Activated CD8-positive, alpha-beta memory T cell treated with anti-CD3 and anti-CD28 coated beads, Interleukin-2, amount 10 ng/mL, durations not matched to agents 7 days and 5 days (primary cell): ENCODE data around the gene MYO15B. TPM values are rescaled to one million over a fixed set of nuclear protein-coding genes. Genes with fewer than 3 reads are reported as not detected.
A peak's percentile ranks its signal among the peaks of the same experiment; 100 is the strongest.
"Not testable (repeated sequence)": the region's sequence is repeated elsewhere in the genome, so short reads cannot be mapped to it uniquely, and the experiment has no call there.

Source experiments
- ATAC-seq: fragments of 150-1000 bp; cut with Tn5 transposase; one replicate; pipeline ENCODE4 v1.10.0; 2021; ENCODE audit warnings: moderate library complexity
- CTCF ChIA-PET: fragments of 350-600 bp; sonication (Branson Sonifier 250); formaldehyde crosslinking; loops from one replicate; lab custom pipeline; 2021; ENCODE audit warnings: antibody characterized with exemption; lab: Charles Lee
- DNase-seq: peaks from one replicate; pipeline ENCODE4 v3.0.0-alpha.2; 2020
- H3K27ac Mint-ChIP-seq: one replicate; pipeline ENCODE4 v1.8.0; 2021; ENCODE audit warnings: mild to moderate bottlenecking, mixed read lengths
- H3K27me3 Mint-ChIP-seq: one replicate; pipeline ENCODE4 v1.8.0; 2021; ENCODE audit warnings: mixed read lengths
- H3K36me3 Mint-ChIP-seq: one replicate; pipeline ENCODE4 v1.8.0; 2021; ENCODE audit warnings: mild to moderate bottlenecking, mixed read lengths
- H3K4me1 Mint-ChIP-seq: one replicate; pipeline ENCODE4 v1.8.0; 2021; ENCODE audit warnings: mixed read lengths
- H3K4me3 Mint-ChIP-seq: one replicate; pipeline ENCODE4 v1.8.0; 2021; ENCODE audit warnings: mild to moderate bottlenecking, moderate library complexity, mixed read lengths
- H3K9me3 Mint-ChIP-seq: one replicate; pipeline ENCODE4 v1.8.0; 2022; ENCODE audit warnings: low read depth, mixed read lengths
- total RNA-seq, 2 experiments: library from RNA; stranded (reverse); gene quantifications; one replicate each; pipeline ENCODE4 v1.2.3, GENCODE V29; 2021

Gene MYO15B
- total RNA-seq, 2 experiments from 2014 or later: 12.4 to 25.6 TPM

DNA sequence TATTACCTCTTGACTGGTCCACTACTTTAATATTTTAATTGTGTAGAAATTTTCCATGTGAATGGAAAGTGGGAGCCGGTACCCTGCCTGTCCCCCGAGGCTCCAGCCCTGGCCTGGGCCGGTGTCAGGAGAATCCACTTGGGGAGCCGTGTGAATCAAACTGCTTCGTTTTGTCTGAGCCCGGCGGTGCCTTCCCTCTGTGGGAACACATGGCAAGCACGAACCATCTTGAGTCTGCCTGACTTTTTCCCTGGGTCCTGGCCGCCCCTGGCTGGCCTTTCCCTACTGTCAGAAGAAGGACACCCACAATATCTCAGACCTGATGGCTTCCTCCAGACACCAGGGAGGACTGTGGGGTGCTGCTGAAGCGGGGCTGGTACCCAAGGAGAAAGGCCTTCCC is 12.4 kb upstream of the MYO15B start:
- ATAC-seq (no peak), DNase-seq (no peak)
- no peaks in the 10 kb centered on the region for H3K36me3 Mint-ChIP-seq
- peaks cover 8% of the 10 kb centered on the region for H3K4me1 Mint-ChIP-seq
- H3K4me3 Mint-ChIP-seq: no peak overlapping the region
- no peaks in the 10 kb centered on the region for H3K9me3 Mint-ChIP-seq
- CTCF ChIA-PET: no interaction called here
- no peaks in the 10 kb centered on the region for H3K27me3 Mint-ChIP-seq
- no peak overlapping the region for H3K27ac Mint-ChIP-seq

GRCh38 chr17:75575728-75576127 is 11.9 kb upstream of the MYO15B start:
- Mint-ChIP-seq H3K9me3 (no peaks in the 10 kb centered on the region), H3K36me3 (no peaks in the 10 kb centered on the region), H3K27ac (no peak overlapping the region), H3K27me3 (no peaks in the 10 kb centered on the region), H3K4me1 (peaks cover 7% of the 10 kb centered on the region), H3K4me3 (no peak overlapping the region)
- CTCF ChIA-PET: no interaction called here
- no peak for ATAC-seq
- DNase-seq: no peak

- Mint-ChIP-seq H3K36me3 (no peaks in the 10 kb centered on the region), H3K4me1 (peaks cover 8% of the 10 kb centered on the region), H3K9me3 (no peaks in the 10 kb centered on the region), H3K27me3 (no peaks in the 10 kb centered on the region), H3K27ac (no peak overlapping the region), H3K4me3 (no peak overlapping the region)
- DNase-seq (no peak), ATAC-seq (no peak)
- CTCF ChIA-PET: interaction anchor here (0.7 kb wide), 1 partner anchor 24 kb away, joined by 5 read pairs; no protein-coding TSS in a partner anchor
Measured at GRCh38 chr17:75576661-75577060, 10.9 kb upstream of the MYO15B start.

DNA sequence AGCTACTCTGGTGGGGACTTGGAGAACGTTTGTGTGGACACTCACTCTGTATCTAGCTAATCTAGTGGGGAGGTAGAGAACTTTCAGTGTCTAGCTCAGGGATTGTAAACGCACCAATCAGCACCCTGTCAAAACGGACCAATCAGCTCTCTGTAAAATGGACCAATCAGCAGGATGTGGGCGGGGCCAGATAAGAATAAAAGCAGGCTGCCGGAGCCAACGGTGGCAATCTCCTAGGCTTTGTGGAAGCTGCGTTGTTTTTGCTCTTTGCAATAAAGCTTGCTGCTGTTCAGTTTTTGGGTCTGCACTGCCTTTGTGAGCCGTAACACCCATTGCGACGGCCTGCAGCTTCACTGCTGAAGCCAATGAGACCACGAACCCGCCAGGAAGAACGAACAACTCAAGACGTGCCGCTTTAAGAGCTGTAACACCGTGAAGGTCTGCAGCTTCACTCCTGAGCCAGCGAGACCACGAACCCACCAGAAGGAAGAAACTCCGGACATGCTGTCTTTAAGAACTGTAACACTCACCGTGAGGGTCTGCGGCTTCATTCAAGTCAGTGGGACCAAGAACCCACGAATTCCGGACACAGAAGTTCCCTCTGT is 6.4 kb upstream of the MYO15B start:
- H3K36me3 Mint-ChIP-seq, H3K9me3 Mint-ChIP-seq, H3K4me1 Mint-ChIP-seq: not testable (repeated sequence)
- ATAC-seq (peak; percentile 62), DNase-seq (peak; percentile 78)
- CTCF ChIA-PET: interaction anchor here (1.0 to 3.5 kb wide), 7 partner anchors 9 to 172 kb away, joined by 3 to 18 read pairs (median 4); partner anchors contain the start of gene TSEN54
- H3K4me3 Mint-ChIP-seq: peak overlapping the region; percentile 73
- H3K27ac Mint-ChIP-seq: peak overlapping the region; percentile 52
- H3K27me3 Mint-ChIP-seq: peaks cover 12% of the 10 kb centered on the region

GRCh38 chr17:75583197-75583596 is 4.4 kb upstream of the MYO15B start:
- CTCF ChIA-PET: interaction anchor here (1.5 to 3.5 kb wide), 3 partner anchors 50 to 175 kb away, joined by 3 to 18 read pairs (median 7); partner anchors contain the start of genes SMIM5 and TSEN54
- not testable (repeated sequence) for H3K27ac Mint-ChIP-seq, H3K36me3 Mint-ChIP-seq, ATAC-seq, DNase-seq, H3K9me3 Mint-ChIP-seq, H3K4me3 Mint-ChIP-seq
- Mint-ChIP-seq H3K4me1 (peaks cover 12% of the 10 kb centered on the region), H3K27me3 (peaks cover 27% of the 10 kb centered on the region)

GRCh38 chr17:75584849-75585175 is 2.8 kb upstream of the MYO15B start:
- H3K27me3 Mint-ChIP-seq: peaks cover 27% of the 10 kb centered on the region

GRCh38 chr17:75588596-75589011 is 1.0 kb downstream of the MYO15B start:
- peak; percentile 52 for DNase-seq
- Mint-ChIP-seq H3K4me3 (peak overlapping the region; percentile 42), H3K27me3 (peaks cover 27% of the 10 kb centered on the region), H3K27ac (no peak overlapping the region), H3K36me3 (no peaks in the 10 kb centered on the region), H3K4me1 (peaks cover 12% of the 10 kb centered on the region), H3K9me3 (no peaks in the 10 kb centered on the region)
- peak; percentile 32 for ATAC-seq
- CTCF ChIA-PET: interaction anchor here (0.6 to 6.3 kb wide), 18 partner anchors 10 to 176 kb away, joined by 3 to 47 read pairs (median 4); partner anchors contain the start of genes RECQL5, SAP30BP, SMIM5 and TSEN54

More at GRCh38 chr17:75584849-75585175, 2.8 kb upstream of the MYO15B start:
- Mint-ChIP-seq H3K36me3 (no peaks in the 10 kb centered on the region), H3K9me3 (no peaks in the 10 kb centered on the region), H3K27ac (no peak overlapping the region), H3K4me3 (no peak overlapping the region), H3K4me1 (peaks cover 12% of the 10 kb centered on the region)
- DNase-seq (no peak), ATAC-seq (no peak)
- CTCF ChIA-PET: interaction anchor here (1.0 kb wide), 1 partner anchor 17 kb away, joined by 3 read pairs; no protein-coding TSS in a partner anchor

- Mint-ChIP-seq H3K27me3 (peaks cover 27% of the 10 kb centered on the region), H3K4me1 (peaks cover 12% of the 10 kb centered on the region), H3K4me3 (peak overlapping the region; percentile 71), H3K27ac (peak overlapping the region; percentile 70), H3K9me3 (no peaks in the 10 kb centered on the region), H3K36me3 (no peaks in the 10 kb centered on the region)
- CTCF ChIA-PET: interaction anchor here (0.8 to 6.3 kb wide), 17 partner anchors 8 to 164 kb away, joined by 3 to 47 read pairs (median 4); partner anchors contain the start of genes RECQL5, SAP30BP, SMIM5 and TSEN54
- DNase-seq: peak; percentile 97
- ATAC-seq: peak; percentile 82
Measured at GRCh38 chr17:75589012-75589918, 1.7 kb downstream of the MYO15B start.

GRCh38 chr17:75589919-75590303 is 2.3 kb downstream of the MYO15B start:
- H3K27me3 Mint-ChIP-seq: peaks cover 27% of the 10 kb centered on the region
- no peak for DNase-seq
- H3K9me3 Mint-ChIP-seq: no peaks in the 10 kb centered on the region
- H3K4me1 Mint-ChIP-seq: peaks cover 12% of the 10 kb centered on the region
- no peak for ATAC-seq
- H3K27ac Mint-ChIP-seq: no peak overlapping the region
- CTCF ChIA-PET: interaction anchor here (1.2 to 6.3 kb wide), 7 partner anchors 9 to 163 kb away, joined by 3 to 47 read pairs (median 5); partner anchors contain the start of genes SMIM5 and TSEN54
- H3K36me3 Mint-ChIP-seq: no peaks in the 10 kb centered on the region
- no peak overlapping the region for H3K4me3 Mint-ChIP-seq

GRCh38 chr17:75590314-75590761 is 2.7 kb downstream of the MYO15B start:
- H3K4me3 Mint-ChIP-seq: no peak overlapping the region
- no peak for DNase-seq
- no peaks in the 10 kb centered on the region for H3K9me3 Mint-ChIP-seq
- peaks cover 23% of the 10 kb centered on the region for H3K27me3 Mint-ChIP-seq
- no peak for ATAC-seq
- CTCF ChIA-PET: interaction anchor here (1.2 to 6.3 kb wide), 7 partner anchors 9 to 163 kb away, joined by 3 to 47 read pairs (median 5); partner anchors contain the start of genes SMIM5 and TSEN54
- H3K36me3 Mint-ChIP-seq: no peaks in the 10 kb centered on the region
- peaks cover 12% of the 10 kb centered on the region for H3K4me1 Mint-ChIP-seq
- no peak overlapping the region for H3K27ac Mint-ChIP-seq

DNA sequence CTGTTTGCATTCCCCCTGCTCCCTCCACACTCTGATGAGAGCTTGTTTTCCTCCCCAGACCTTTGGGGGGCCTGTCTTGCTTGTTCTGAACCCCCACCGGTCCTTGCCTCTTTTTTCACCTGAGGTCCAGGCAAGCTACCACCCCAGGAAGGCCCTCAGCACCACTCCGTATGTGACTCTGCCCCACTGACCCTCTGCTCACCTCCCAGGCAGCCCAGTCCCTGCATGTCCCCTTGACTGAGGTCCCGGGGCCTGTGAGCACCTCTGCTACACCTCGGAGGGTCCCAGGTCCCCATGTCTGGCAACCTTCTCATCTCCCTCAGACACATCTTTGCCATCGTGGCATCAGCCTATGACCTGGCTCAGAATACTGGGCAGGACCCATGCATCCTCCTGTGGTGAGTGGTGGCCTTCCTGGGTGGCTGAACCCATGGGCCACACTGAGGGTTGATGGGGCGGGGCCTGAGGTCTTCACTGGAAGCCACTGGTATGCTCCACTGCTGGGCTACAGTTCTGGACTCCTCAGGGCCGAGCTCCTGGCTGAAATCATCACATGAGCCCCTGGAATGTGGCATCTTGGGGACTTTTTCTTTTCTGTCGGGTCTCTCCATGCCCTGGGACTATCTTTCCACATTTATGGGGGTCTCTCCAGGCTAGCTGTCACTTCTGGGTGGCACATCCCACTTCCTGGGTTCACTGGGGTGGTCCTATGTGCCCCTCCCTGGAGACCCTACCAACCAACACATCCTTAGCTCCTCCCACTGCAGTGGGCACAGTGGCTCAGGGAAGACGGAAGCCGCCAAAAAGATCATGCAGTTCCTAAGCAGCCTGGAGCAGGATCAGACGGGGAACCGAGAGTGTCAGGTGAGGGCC is 3.5 kb downstream of the MYO15B start:
- H3K4me1 Mint-ChIP-seq: peaks cover 12% of the 10 kb centered on the region
- H3K27ac Mint-ChIP-seq: peak overlapping the region; percentile 1
- DNase-seq (no peak), ATAC-seq (no peak)
- H3K4me3 Mint-ChIP-seq: peak overlapping the region; percentile 12
- H3K36me3 Mint-ChIP-seq: no peaks in the 10 kb centered on the region
- CTCF ChIA-PET: interaction anchor here (1.2 to 6.3 kb wide), 8 partner anchors 9 to 162 kb away, joined by 3 to 47 read pairs (median 5); partner anchors contain the start of genes SMIM5 and TSEN54
- no peaks in the 10 kb centered on the region for H3K9me3 Mint-ChIP-seq
- peaks cover 16% of the 10 kb centered on the region for H3K27me3 Mint-ChIP-seq

- Mint-ChIP-seq H3K27me3 (peaks cover 10% of the 10 kb centered on the region), H3K9me3 (no peaks in the 10 kb centered on the region), H3K4me1 (peaks cover 12% of the 10 kb centered on the region), H3K27ac (no peak overlapping the region), H3K4me3 (no peak overlapping the region), H3K36me3 (no peaks in the 10 kb centered on the region)
- CTCF ChIA-PET: interaction anchor here (1.2 to 6.3 kb wide), 2 partner anchors 8 to 162 kb away, joined by 4 to 47 read pairs; no protein-coding TSS in a partner anchor
- ATAC-seq: no peak
- DNase-seq: no peak
Measured at GRCh38 chr17:75591722-75592302, 4.2 kb downstream of the MYO15B start.
